ENCODE data around the gene RASGRP1.

RASGRP1 gene

DNA sequence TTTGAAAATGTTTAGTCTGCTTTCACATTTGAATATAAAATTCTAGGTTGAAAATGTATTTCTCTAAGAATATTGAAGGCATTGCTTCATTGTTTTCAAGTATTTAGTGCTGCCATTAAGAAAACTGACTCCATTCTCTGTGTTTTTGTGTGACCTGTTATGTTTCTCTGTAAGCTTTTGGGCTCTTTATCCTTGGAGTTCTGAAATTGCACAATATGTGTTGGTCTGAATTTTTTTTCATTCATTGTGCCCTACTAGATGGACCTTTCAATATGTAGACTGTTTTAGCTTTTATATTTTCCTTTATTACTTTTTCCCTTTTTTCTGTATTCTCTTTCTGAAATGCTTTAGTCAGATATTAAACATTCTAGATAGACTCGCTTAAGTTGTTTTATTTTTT, 88.5 kb downstream of the RASGRP1 start:
- TF ChIP-seq ZNF384 (IDR thresholded peaks at IDR 0.05) (no peak), NFRKB (IDR thresholded peaks at IDR 0.05) (no peak), CTBP1 (IDR thresholded peaks at IDR 0.05; ENCODE audit: borderline replicate concordance) (no peak), PKNOX1 (IDR thresholded peaks at IDR 0.05) (no peak), LEF1 (IDR thresholded peaks at IDR 0.05; ENCODE audit: borderline replicate concordance) (no peak), SUZ12 (IDR thresholded peaks at IDR 0.05) (no peak), FOXA1 (IDR thresholded peaks at IDR 0.05) (no peak), BHLHE40 (IDR thresholded peaks at IDR 0.05; ENCODE audit: borderline replicate concordance) (no peak), ELF4 (IDR thresholded peaks at IDR 0.05) (no peak), FOXM1 (IDR thresholded peaks at IDR 0.05; ENCODE audit: borderline replicate concordance) (no peak), ARNT (IDR thresholded peaks at IDR 0.05) (no peak), SP1 (IDR thresholded peaks at IDR 0.05) (no peak), FOXK2 (IDR thresholded peaks at IDR 0.05) (no peak), TARDBP (IDR thresholded peaks at IDR 0.05) (no peak)
- no peak for DNase-seq (ENCODE audit: extremely low spot score)
- ChIA-PET CTCF (no interaction called here), POLR2A (no interaction called here)

GRCh38 chr15:38475361-38475760, 89.3 kb downstream of the RASGRP1 start:
- ChIA-PET POLR2A (no interaction called here), CTCF (interaction anchor here (0.7 to 1.9 kb wide), 3 partner anchors 212 to 246 kb away, joined by 3 to 6 read pairs (median 3); no protein-coding TSS in a partner anchor)
- TF ChIP-seq BHLHE40 (IDR thresholded peaks at IDR 0.05; ENCODE audit: borderline replicate concordance): no peak
- no peak for TF ChIP-seq PKNOX1 (IDR thresholded peaks at IDR 0.05)
- no peak for TF ChIP-seq SP1 (IDR thresholded peaks at IDR 0.05)
- TF ChIP-seq NFRKB (IDR thresholded peaks at IDR 0.05): no peak
- TF ChIP-seq CTBP1 (IDR thresholded peaks at IDR 0.05; ENCODE audit: borderline replicate concordance): no peak
- no peak for TF ChIP-seq HDGF (IDR thresholded peaks at IDR 0.05; ENCODE audit: borderline replicate concordance)
- no peak for TF ChIP-seq ELF4 (IDR thresholded peaks at IDR 0.05)
- no peak for TF ChIP-seq SUZ12 (IDR thresholded peaks at IDR 0.05)
- TF ChIP-seq L3MBTL2 (conservative IDR thresholded peaks at IDR 0.05): no peak
- TF ChIP-seq FOXK2 (IDR thresholded peaks at IDR 0.05): no peak
- TF ChIP-seq LEF1 (IDR thresholded peaks at IDR 0.05; ENCODE audit: borderline replicate concordance): no peak
- TF ChIP-seq FOXA1 (IDR thresholded peaks at IDR 0.05): no peak
- TF ChIP-seq ARNT (IDR thresholded peaks at IDR 0.05): no peak
- TF ChIP-seq TARDBP (IDR thresholded peaks at IDR 0.05): no peak
- TF ChIP-seq FOXM1 (IDR thresholded peaks at IDR 0.05; ENCODE audit: borderline replicate concordance): no peak
- TF ChIP-seq ZNF384 (IDR thresholded peaks at IDR 0.05): no peak
- DNase-seq (ENCODE audit: extremely low spot score): no peak

DNA sequence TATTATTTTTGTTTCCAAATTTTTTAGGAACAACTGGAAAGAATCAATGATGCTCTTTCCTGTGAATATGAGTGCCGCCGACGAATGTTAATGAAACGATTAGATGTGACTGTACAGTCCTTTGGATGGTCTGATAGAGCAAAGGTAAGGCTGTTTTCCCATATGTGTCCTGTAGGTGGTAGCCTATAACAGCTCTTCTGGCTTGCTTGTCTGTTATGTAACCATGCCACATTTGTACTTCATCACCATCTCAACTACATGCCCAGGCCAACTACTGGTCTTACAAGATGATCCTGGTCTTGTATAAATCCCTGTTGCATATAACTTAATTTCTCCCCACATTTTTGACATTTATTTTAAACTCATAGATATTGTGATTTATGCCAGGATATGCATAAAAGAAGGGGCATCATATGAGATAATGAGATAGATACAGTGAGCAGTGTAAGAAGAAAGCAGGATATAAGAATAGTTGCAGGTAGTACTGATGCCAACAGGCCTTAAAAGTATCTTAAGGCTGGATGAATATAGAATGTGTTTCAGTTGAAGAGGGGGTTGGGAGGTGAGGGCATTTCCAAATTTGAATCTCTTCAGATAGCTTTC, 90.4 kb downstream of the RASGRP1 start:
- ChIA-PET CTCF (interaction anchor here (1.4 to 1.9 kb wide), 2 partner anchors 90 to 216 kb away, joined by 3 to 6 read pairs; no protein-coding TSS in a partner anchor), POLR2A (no interaction called here)
- DNase-seq (ENCODE audit: extremely low spot score): peak; percentile 23
- no peak for TF ChIP-seq ZNF384 (IDR thresholded peaks at IDR 0.05)
- TF ChIP-seq TARDBP (IDR thresholded peaks at IDR 0.05): no peak
- no peak for TF ChIP-seq FOXK2 (IDR thresholded peaks at IDR 0.05)
- TF ChIP-seq BHLHE40 (IDR thresholded peaks at IDR 0.05; ENCODE audit: borderline replicate concordance): no peak
- TF ChIP-seq SP1 (IDR thresholded peaks at IDR 0.05): no peak
- no peak for TF ChIP-seq NFRKB (IDR thresholded peaks at IDR 0.05)
- no peak for TF ChIP-seq HDGF (IDR thresholded peaks at IDR 0.05; ENCODE audit: borderline replicate concordance)
- no peak for TF ChIP-seq LEF1 (IDR thresholded peaks at IDR 0.05; ENCODE audit: borderline replicate concordance)
- no peak for TF ChIP-seq L3MBTL2 (conservative IDR thresholded peaks at IDR 0.05)
- no peak for TF ChIP-seq FOXM1 (IDR thresholded peaks at IDR 0.05; ENCODE audit: borderline replicate concordance)
- no peak for TF ChIP-seq ELF4 (IDR thresholded peaks at IDR 0.05)
- TF ChIP-seq FOXA1 (IDR thresholded peaks at IDR 0.05): no peak
- TF ChIP-seq ARNT (IDR thresholded peaks at IDR 0.05): no peak
- no peak for TF ChIP-seq SUZ12 (IDR thresholded peaks at IDR 0.05)
- no peak for TF ChIP-seq CTBP1 (IDR thresholded peaks at IDR 0.05; ENCODE audit: borderline replicate concordance)

GRCh38 chr15:38471974-38472373, 92.6 kb downstream of the RASGRP1 start:
- ChIA-PET CTCF (no interaction called here), POLR2A (interaction anchor here (1.2 kb wide), 1 partner anchor 18 kb away, joined by 4 read pairs; the partner anchor contains the start of gene FAM98B)
- DNase-seq (ENCODE audit: extremely low spot score): no peak
- no peak for TF ChIP-seq NFRKB (IDR thresholded peaks at IDR 0.05)
- TF ChIP-seq ARNT (IDR thresholded peaks at IDR 0.05): no peak

GRCh38 chr15:38470816-38471215, 93.8 kb downstream of the RASGRP1 start:
- ChIA-PET POLR2A (no interaction called here), CTCF (no interaction called here)
- DNase-seq (ENCODE audit: extremely low spot score): no peak
- TF ChIP-seq FOXK2 (IDR thresholded peaks at IDR 0.05) (no peak), FOXA1 (IDR thresholded peaks at IDR 0.05) (no peak), ELF4 (IDR thresholded peaks at IDR 0.05) (no peak), BHLHE40 (IDR thresholded peaks at IDR 0.05; ENCODE audit: borderline replicate concordance) (no peak), FOXM1 (IDR thresholded peaks at IDR 0.05; ENCODE audit: borderline replicate concordance) (no peak), L3MBTL2 (conservative IDR thresholded peaks at IDR 0.05) (no peak), ZNF384 (IDR thresholded peaks at IDR 0.05) (no peak), LEF1 (IDR thresholded peaks at IDR 0.05; ENCODE audit: borderline replicate concordance) (no peak), TARDBP (IDR thresholded peaks at IDR 0.05) (no peak), SUZ12 (IDR thresholded peaks at IDR 0.05) (no peak), PKNOX1 (IDR thresholded peaks at IDR 0.05) (no peak)

GRCh38 chr15:38464675-38465074, 99.9 kb downstream of the RASGRP1 start:
- POLR2A ChIA-PET: interaction anchor here (0.8 kb wide), 1 partner anchor 213 kb away, joined by 3 read pairs; no protein-coding TSS in a partner anchor
- DNase-seq (ENCODE audit: extremely low spot score): no peak
- no peak for TF ChIP-seq FOXA1 (IDR thresholded peaks at IDR 0.05)
- CTCF ChIA-PET: interaction anchor here (0.7 kb wide), 1 partner anchor 24 kb away, joined by 3 read pairs; no protein-coding TSS in a partner anchor
